Loucy (cell line): ENCODE measurements around the gene CERS6.

Source experiments
- H2AFZ ChIP-seq: fragments of 200-600 bp; sonication (generic); 2 replicates; pipeline ENCODE4 v1.6.0; 2016; ENCODE audit warnings: antibody characterized with exemption, mild to moderate bottlenecking, low read length, moderate library complexity
- H3F3A ChIP-seq: fragments of 200-600 bp; 2 replicates; pipeline ENCODE4 v1.6.0; 2016; ENCODE audit warnings: antibody characterized with exemption, low read depth, mild to moderate bottlenecking
- H3K27me3 ChIP-seq: fragments of 200-600 bp; sonication (generic); 2 replicates; pipeline ENCODE4 v1.6.1; 2014; ENCODE audit warnings: low read length, mild to moderate bottlenecking; ENCODE audit not compliant: insufficient read depth, poor library complexity, severe bottlenecking
- H3K36me3 ChIP-seq: fragments of 200-600 bp; sonication (generic); 2 replicates; pipeline ENCODE4 v1.6.1; 2016; ENCODE audit warnings: low read length; ENCODE audit not compliant: insufficient read depth
- H3K4me1 ChIP-seq: fragments of 200-600 bp; sonication (generic); 2 replicates; pipeline ENCODE4 v1.5.1; 2014; ENCODE audit warnings: low read length, mild to moderate bottlenecking; ENCODE audit not compliant: insufficient read depth, poor library complexity, severe bottlenecking
- H3K4me2 ChIP-seq: fragments of 200-600 bp; sonication (generic); 2 replicates; pipeline ENCODE4 v1.6.0; 2014; ENCODE audit warnings: antibody characterized with exemption, low read length, low read depth, mild to moderate bottlenecking; ENCODE audit not compliant: poor library complexity, severe bottlenecking
- H3K4me3 ChIP-seq: fragments of 200-600 bp; sonication (generic); 2 replicates; pipeline ENCODE4 v1.5.1; 2014; ENCODE audit warnings: low read length, mild to moderate bottlenecking, mixed read lengths; ENCODE audit not compliant: poor library complexity, severe bottlenecking
- H3K79me2 ChIP-seq: fragments of 200-600 bp; sonication (generic); 2 replicates; pipeline ENCODE4 v1.6.1; 2014; ENCODE audit warnings: low read length; ENCODE audit not compliant: insufficient read depth
- H3K9ac ChIP-seq: fragments of 200-600 bp; sonication (generic); 2 replicates; pipeline ENCODE4 v1.6.0; 2014; ENCODE audit warnings: mild to moderate bottlenecking, low read depth, low read length, moderate library complexity; ENCODE audit not compliant: poor library complexity, severe bottlenecking
- H3K9me2 ChIP-seq: fragments of 200-600 bp; sonication (generic); replicated peaks from 2 replicates; pipeline ENCODE4 v1.6.1; 2016; ENCODE audit warnings: low read depth, low read length, mixed read lengths
- H3K9me3 ChIP-seq: fragments of 200-600 bp; sonication (generic); 2 replicates; pipeline ENCODE4 v1.6.1; 2014; ENCODE audit warnings: mild to moderate bottlenecking, antibody characterized with exemption, low read length, low read depth; ENCODE audit not compliant: insufficient read depth
- H4K20me1 ChIP-seq: fragments of 200-600 bp; sonication (generic); 2 replicates; pipeline ENCODE4 v1.6.0; 2014; ENCODE audit warnings: antibody characterized with exemption, low read length, mild to moderate bottlenecking; ENCODE audit not compliant: insufficient read depth, poor library complexity, severe bottlenecking
- EZH2phosphoT487 ChIP-seq: fragments of 200-600 bp; IDR thresholded peaks from 2 replicates; pipeline ENCODE4 v1.6.1; 2018; ENCODE audit warnings: antibody characterized with exemption, mild to moderate bottlenecking, moderate library complexity, borderline replicate concordance
- TF ChIP-seq, protein P1 (sequence below): fragments of 200-600 bp; sonication (generic); conservative IDR thresholded peaks from 2 replicates; pipeline ENCODE4 v1.5.1; 2014; ENCODE audit warnings: mild to moderate bottlenecking, antibody characterized with exemption, low read length

Gene CERS6

GRCh38 chr2:168593713-168594112 is 137.6 kb downstream of the CERS6 start:
- no peak overlapping the region for H2AFZ ChIP-seq
- H3K9me3 ChIP-seq, result no peaks in the 10 kb centered on the region
- no peak overlapping the region for H3K9ac ChIP-seq
- H3F3A ChIP-seq, result no peaks in the 10 kb centered on the region
- H3K79me2 ChIP-seq, result no peaks in the 10 kb centered on the region; the same call in 1 of the 2 replicates
- no peak overlapping the region for H3K4me3 ChIP-seq
- peaks cover 14% of the 10 kb centered on the region for H3K4me1 ChIP-seq
- H3K4me2 ChIP-seq, result no peak overlapping the region
- peaks cover 4% of the 10 kb centered on the region for H4K20me1 ChIP-seq
- TF ChIP-seq EZH2phosphoT487, result no peak
- TF ChIP-seq, protein P1, sequence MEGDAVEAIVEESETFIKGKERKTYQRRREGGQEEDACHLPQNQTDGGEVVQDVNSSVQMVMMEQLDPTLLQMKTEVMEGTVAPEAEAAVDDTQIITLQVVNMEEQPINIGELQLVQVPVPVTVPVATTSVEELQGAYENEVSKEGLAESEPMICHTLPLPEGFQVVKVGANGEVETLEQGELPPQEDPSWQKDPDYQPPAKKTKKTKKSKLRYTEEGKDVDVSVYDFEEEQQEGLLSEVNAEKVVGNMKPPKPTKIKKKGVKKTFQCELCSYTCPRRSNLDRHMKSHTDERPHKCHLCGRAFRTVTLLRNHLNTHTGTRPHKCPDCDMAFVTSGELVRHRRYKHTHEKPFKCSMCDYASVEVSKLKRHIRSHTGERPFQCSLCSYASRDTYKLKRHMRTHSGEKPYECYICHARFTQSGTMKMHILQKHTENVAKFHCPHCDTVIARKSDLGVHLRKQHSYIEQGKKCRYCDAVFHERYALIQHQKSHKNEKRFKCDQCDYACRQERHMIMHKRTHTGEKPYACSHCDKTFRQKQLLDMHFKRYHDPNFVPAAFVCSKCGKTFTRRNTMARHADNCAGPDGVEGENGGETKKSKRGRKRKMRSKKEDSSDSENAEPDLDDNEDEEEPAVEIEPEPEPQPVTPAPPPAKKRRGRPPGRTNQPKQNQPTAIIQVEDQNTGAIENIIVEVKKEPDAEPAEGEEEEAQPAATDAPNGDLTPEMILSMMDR, result no peak
- H3K27me3 ChIP-seq, result no peaks in the 10 kb centered on the region
- no peaks in the 10 kb centered on the region for H3K9me2 ChIP-seq
- no peaks in the 10 kb centered on the region for H3K36me3 ChIP-seq

DNA sequence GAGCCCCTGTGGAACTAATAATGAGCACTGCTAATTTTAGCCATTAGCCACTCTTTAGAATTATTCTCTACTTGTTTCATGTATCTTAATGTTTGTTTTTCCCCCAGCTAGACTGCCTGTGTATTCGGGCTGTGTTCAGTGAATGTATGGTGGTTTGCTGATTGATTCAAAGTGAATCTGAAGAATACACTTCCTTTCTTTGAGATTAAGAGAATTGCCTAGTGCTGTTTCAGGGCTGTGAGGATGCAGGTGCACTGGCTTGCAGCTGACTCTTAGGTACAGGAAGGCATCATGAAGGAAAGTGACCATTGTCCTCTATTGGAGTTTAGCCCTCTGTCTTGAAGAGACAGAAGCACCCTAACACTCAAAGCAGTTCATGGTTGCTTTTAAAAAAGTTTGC is 138.7 kb downstream of the CERS6 start:
- Histone ChIP-seq H3K9ac (no peak overlapping the region), H4K20me1 (peaks cover 4% of the 10 kb centered on the region), H3F3A (no peaks in the 10 kb centered on the region), H3K9me3 (no peaks in the 10 kb centered on the region), H3K36me3 (no peaks in the 10 kb centered on the region), H3K27me3 (no peaks in the 10 kb centered on the region), H3K4me2 (no peak overlapping the region), H2AFZ (no peak overlapping the region), H3K4me3 (no peak overlapping the region), H3K9me2 (no peaks in the 10 kb centered on the region), H3K4me1 (peaks cover 14% of the 10 kb centered on the region), H3K79me2 (no peaks in the 10 kb centered on the region; the same call in 1 of the 2 replicates)
- no peak for TF ChIP-seq EZH2phosphoT487
- TF ChIP-seq, protein P1, result no peak

DNA sequence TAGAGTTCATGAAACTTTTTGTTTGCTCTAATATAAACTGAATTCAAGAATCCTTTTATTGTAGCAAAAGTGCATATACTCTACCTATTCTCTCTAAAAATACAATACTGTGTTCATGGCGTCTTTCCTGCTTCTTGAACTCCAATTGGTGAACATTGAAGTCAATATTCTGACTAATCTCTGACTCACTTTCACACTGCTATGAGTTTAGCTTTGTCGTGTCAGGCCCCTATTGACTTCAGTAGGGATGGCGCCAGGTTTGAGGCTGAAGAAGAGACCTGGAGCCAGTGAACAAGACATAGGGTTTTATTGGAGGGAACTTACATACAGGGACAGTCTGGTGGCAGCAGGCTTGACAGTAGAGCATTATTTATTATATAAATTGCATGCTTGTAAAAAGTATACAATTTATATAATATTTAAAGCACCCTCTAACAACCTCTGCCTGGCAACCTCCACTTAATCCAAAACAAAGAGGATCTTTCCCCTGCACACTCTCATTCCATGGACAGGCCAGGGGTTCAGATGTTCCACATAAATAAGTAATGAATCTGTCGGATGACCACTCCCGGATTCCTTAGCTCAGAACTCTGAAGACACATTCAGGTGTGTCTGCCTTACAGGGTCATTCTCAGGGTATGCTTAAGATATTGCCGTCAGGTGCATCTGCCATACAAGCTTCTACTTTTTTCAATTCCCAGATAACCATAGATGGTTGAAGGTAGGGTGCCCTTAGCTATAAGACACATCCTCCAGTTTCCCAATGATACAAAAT is 141.0 kb downstream of the CERS6 start:
- Histone ChIP-seq H4K20me1 (peaks cover 4% of the 10 kb centered on the region), H3K9me2 (no peaks in the 10 kb centered on the region), H3K9ac (no peak overlapping the region), H3K27me3 (no peaks in the 10 kb centered on the region), H3K79me2 (no peaks in the 10 kb centered on the region; the same call in 1 of the 2 replicates), H3F3A (no peaks in the 10 kb centered on the region), H3K9me3 (no peaks in the 10 kb centered on the region), H3K4me3 (no peak overlapping the region), H2AFZ (no peak overlapping the region), H3K4me1 (peaks cover 23% of the 10 kb centered on the region), H3K4me2 (no peak overlapping the region), H3K36me3 (no peaks in the 10 kb centered on the region)
- TF ChIP-seq EZH2phosphoT487, result no peak
- TF ChIP-seq, protein P1, result no peak
